K562 (cell line): ENCODE data around the gene TOMM22.

ENCODE experiments used
- CTCF ChIP-seq, 3 experiments: IDR thresholded peaks in 2 of 3; conservative IDR thresholded peaks in 1 of 3; 2 replicates each; pipeline ENCODE4 v1.5.1; 2011 to 2012; ENCODE audit warnings: low read length in 3 of 3, mild to moderate bottlenecking in 3 of 3, control low read depth in 2 of 3, improper control_type of control experiment in 1 of 3, inconsistent platforms in 1 of 3, low read depth in 1 of 3, mixed read lengths in 1 of 3, moderate library complexity in 1 of 3; ENCODE audit not compliant: insufficient read depth in 2 of 3
- SMAD2 ChIP-seq: fragments of 150-350 bp; IDR thresholded peaks from 2 replicates; pipeline ENCODE4 v1.6.1; 2014; ENCODE audit warnings: low read depth, mild to moderate bottlenecking, low read length
- ZBTB33 ChIP-seq: sonication (generic); formaldehyde crosslinking; IDR thresholded peaks from 2 replicates; pipeline ENCODE4 v1.8.1; 2023; ENCODE audit warnings: mild to moderate bottlenecking, missing genetic modification reagents
- ZFP30 ChIP-seq: fragments of 250-450 bp; sonication (Bioruptor Pico); IDR thresholded peaks from 2 replicates; pipeline ENCODE4 v1.8.0; 2022; ENCODE audit warnings: moderate library complexity, mild to moderate bottlenecking, inconsistent platforms, borderline replicate concordance

GRCh38 chr22:38684895-38685294, 3.1 kb downstream of the TOMM22 start:
- TF ChIP-seq ZFP30 (CRISPR knock-in tag) (no peak), SMAD2 (no peak), CTCF (IDR thresholded peaks at IDR 0.05 in 2 of 3, conservative IDR thresholded peaks at IDR 0.05 in 1 of 3; ENCODE audit: insufficient read depth in 2 of 3, low read depth in 1 of 3, low read length in 3 of 3) (no peak), ZBTB33 (CRISPR knock-in tag) (no peak)
